Measurements from ENCODE around the gene RAPGEF2. TPM values are rescaled to one million over a fixed set of nuclear protein-coding genes. Genes with fewer than 3 reads are reported as not detected.
"Not testable (repeated sequence)": the region's sequence is repeated elsewhere in the genome, so short reads cannot be mapped to it uniquely, and the experiment has no call there.

The RAPGEF2 gene
- total RNA-seq, 1 donor from 2014 or later, result 63.8 TPM

DNA sequence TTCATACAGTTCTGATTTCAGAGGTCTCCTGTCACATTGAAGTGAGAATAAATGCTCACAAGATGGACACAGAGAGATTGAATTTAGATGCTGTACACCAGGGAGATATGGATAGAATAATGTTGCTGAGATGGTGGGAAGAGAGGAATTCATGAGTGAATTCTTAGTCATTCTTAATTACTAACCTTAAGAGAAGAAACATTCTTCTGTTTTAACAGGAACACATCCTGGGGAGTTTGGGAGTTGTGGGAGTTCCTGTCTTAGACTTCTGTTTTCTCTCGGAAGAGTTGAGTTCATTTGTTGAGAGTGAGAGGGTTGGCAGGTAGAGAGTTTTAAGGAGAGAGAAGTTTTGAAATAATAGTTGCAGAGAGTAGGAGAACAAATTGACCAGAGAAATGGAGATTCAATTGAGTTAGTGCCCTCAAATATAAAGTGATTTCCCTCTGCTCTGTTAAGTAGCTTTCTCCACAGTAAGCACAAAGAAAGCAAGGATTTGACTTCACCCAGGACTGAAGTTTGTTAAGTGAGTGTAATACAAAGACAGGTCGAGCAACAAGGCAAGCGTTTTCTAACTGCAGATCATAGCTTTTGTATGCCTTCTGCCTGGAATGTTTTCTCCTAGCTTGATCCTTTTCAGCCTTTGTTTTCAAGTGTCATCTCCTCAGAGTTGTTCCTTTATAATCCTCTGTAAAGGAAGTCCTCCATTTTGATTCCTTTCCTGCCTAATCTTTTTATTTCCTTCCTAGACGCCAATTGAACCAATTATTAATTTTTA is 205.9 kb downstream of the RAPGEF2 start:
- DNase-seq (ENCODE audit: low read depth in 2 of 2), result peak in 1 of 2 donors; percentile 22

DNA sequence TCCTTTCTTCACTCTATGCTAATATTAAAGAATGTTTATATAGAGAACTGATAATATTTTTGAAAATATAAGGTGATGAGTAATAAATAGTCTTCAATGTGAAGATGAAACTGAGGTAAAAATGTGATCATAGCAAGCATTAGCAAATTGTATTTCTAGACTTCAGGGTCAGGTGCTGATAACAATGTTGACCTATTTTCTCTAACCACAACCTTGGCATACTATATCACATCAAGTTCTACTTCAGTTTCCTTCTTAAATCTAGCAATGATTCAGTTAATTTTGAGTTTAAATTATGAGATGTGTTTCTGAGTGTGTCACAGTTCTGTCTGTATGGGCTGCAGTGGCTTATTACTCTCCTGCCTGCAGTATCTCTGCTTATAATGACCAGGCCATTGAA is 209.4 kb downstream of the RAPGEF2 start:
- DNase-seq (ENCODE audit: low read depth in 2 of 2), result no peak

- DNase-seq (ENCODE audit: low read depth in 2 of 2), result not testable (repeated sequence)
These were observed 213.0 kb downstream of the RAPGEF2 start for GRCh38 chr4:159315879-159316278.

DNA sequence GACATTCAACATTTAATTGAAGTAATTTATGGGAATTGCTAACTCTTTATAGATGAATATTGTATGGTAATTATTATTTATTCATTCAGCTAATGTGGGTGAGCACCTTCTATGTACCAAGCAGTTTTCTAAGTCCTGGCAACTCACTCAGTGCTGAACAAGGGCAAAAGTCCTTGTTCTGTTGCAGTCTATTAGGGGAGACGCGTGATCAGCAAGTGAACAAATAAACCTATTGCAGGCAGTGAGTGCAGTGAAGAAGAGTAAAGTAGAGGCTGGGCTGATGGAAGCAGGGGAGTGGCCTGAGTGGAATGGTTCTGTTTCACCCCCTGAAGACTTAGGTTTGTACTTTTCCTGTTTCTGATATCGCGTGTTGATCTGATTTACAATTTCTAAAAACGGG is 214.3 kb downstream of the RAPGEF2 start:
- no peak for DNase-seq (ENCODE audit: low read depth in 2 of 2)

- no peak for DNase-seq (ENCODE audit: low read depth in 2 of 2)
These were observed 216.1 kb downstream of the RAPGEF2 start for GRCh38 chr4:159319027-159319426.

DNA sequence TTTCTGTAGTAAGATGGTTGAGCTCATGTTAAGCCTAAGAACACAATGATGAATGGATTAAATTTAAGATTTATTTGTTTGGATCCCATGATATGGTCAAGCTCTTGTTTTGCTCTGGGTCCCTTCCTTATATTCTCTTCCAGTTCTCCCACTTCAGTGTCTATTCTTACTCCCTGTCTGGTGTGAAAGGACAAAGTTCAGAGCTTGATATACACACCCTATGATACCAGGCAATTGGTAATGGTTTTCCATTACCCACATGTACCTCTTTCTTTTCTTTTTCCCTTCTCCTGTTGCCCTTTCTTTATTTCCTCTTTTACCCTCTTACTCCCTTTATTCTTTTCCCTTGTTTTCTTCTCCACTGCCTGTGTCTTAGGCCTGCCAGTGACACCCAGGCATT is 223.6 kb downstream of the RAPGEF2 start:
- DNase-seq (ENCODE audit: low read depth in 2 of 2), result no peak

DNA sequence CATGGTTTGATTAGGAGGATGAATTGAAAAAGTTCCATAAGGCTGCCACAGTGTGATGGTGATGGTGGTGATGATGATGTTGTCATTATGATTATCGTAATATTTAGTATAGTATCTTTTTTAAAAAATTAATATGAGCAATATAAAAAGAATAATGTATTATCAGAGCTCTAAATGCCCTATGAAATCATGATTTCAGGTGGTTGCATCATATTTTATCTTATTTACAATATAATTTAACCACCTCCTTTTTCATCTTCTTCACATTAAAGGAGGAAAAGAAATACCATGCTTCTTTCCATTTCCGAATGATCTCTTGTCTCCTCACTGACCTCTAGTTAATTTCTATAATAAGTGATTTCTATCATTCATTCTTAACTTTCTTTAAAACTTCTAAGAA is 225.9 kb downstream of the RAPGEF2 start:
- DNase-seq (ENCODE audit: low read depth in 2 of 2), result no peak

- DNase-seq (ENCODE audit: low read depth in 2 of 2), result no peak
These were observed 231.6 kb downstream of the RAPGEF2 start for GRCh38 chr4:159334461-159334860.

DNA sequence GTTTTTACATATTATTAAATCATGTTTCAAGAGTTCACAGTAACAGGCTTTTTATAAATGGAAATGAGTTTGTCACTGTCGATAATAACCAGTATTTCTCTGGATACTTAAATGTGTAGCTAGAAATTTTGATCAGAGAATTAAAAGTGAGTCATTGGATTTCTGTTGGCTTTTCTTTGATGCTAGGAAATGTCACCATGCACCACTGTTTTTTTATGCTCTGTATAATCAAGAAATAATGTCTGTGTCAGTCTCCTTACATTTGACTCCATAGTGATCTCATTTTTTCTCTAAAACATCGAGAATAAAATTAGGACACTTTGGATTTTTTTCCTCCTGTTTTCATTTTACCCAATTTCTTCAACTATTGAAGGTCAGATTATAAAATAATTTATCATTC is 234.2 kb downstream of the RAPGEF2 start:
- peak in 1 of 2 donors; percentile 19 for DNase-seq (ENCODE audit: low read depth in 2 of 2)

GRCh38 chr4:159341522-159341921 is 238.6 kb downstream of the RAPGEF2 start:
- no peak for DNase-seq (ENCODE audit: low read depth in 2 of 2)

DNA sequence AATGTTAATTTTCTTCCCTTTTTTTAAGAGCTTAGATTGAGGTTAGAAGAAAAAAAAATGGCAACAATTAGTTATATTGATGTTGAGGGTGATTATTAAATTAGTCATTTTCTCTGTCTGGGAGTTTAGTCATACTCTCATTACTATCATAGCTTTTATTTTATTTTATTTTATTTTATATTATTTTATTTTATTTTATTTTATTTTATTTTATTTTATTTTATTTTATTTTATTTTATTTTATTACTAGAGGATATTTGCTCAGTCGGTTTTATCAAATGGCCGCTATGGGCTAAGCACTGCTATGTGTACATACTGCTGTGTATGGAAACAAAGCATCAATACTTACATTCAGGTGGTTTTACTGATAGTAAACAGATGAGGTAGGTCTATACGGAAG is 239.5 kb downstream of the RAPGEF2 start:
- no peak for DNase-seq (ENCODE audit: low read depth in 2 of 2)

GRCh38 chr4:159343116-159343515 is 240.2 kb downstream of the RAPGEF2 start:
- peak in 1 of 2 donors; percentile 30 for DNase-seq (ENCODE audit: low read depth in 2 of 2)

- no peak for DNase-seq (ENCODE audit: low read depth in 2 of 2)
These were observed 242.0 kb downstream of the RAPGEF2 start for GRCh38 chr4:159344877-159345276.

GRCh38 chr4:159346681-159347080 is 243.8 kb downstream of the RAPGEF2 start:
- DNase-seq (ENCODE audit: low read depth in 2 of 2), result no peak

- no peak for DNase-seq (ENCODE audit: low read depth in 2 of 2)
These were observed 244.9 kb downstream of the RAPGEF2 start for GRCh38 chr4:159347813-159348212.

DNA sequence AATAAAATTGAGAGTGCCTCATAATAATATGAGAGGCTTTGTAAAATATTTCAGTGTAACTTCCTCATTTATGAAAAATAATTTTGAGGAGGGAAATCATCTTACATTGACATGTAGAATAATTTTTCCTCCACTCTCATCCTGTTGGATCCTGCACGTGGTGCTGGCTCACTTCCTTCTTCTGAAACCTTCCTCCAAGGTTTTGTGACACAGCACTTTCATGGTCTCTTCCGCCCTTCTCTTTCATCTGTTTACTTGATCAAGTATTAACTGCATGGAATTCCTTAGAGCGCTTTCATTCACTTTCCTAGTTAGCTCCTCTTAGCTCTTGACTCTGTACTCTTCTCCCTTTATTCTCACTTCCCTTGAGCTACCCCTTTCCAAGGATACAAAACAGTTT is 246.5 kb downstream of the RAPGEF2 start:
- peak in 1 of 2 donors; percentile 40 for DNase-seq (ENCODE audit: low read depth in 2 of 2)

GRCh38 chr4:159352609-159353008 is 249.7 kb downstream of the RAPGEF2 start:
- no peak for DNase-seq (ENCODE audit: low read depth in 2 of 2)

- no peak for DNase-seq (ENCODE audit: low read depth in 2 of 2)
These were observed 250.7 kb downstream of the RAPGEF2 start for GRCh38 chr4:159353422-159354116.

DNA sequence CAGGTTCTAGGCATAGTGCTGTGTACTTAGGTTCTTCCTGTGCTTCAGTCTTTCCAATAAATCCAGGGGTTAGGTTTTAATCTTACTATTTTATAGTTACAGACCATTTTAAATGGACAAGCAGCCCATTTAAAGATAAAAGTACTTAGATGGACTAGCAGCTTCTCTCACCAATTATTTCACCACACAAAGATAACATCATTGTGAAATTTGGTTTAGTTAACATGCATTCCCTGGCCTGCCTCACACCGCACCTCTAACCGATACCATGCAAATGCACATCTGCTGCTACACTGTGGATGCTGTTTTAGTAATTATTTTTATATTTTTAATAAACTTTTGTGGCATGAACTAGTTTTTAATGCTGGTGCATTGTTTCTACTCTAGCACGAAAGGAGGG is 252.6 kb downstream of the RAPGEF2 start:
- no peak for DNase-seq (ENCODE audit: low read depth in 2 of 2)

DNA sequence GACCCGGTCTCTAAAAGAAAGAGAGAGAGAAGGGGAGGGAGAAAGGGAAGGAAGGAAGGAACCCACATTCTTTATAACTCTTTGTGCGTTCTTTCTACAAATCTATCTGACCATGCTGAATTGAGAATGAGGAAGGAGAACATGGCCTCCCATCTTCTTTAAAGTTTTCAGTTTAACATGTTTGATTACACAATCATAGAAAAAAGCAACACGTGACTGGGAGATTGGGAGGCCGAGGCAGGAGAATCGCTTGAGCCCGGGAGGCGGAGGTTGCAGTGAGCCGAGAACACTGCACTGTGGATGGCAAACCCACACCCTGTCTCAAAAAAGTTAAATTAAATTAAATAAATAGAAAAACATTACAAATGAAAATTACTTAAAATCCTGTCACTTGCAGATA is 254.5 kb downstream of the RAPGEF2 start:
- no peak for DNase-seq (ENCODE audit: low read depth in 2 of 2)

DNA sequence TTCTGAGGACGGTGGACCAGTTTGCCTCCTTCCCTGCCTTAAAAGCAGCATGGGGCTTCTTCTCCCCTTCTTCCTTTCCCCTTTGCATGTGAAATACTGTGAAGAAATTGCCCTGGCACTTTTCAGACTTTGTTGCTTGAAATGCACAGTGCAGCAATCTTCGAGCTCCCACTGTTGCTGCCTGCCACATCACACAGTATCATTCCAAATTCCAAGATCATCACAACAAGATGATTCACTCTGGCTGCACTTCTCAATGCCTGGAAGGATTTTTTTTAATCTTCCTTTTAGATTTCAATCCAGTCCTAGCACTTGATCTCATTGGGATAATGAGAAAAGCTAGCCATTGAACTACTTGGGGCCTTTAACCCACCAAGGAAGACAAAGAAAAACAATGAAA is 255.3 kb downstream of the RAPGEF2 start:
- peak in 1 of 2 donors; percentile 40 for DNase-seq (ENCODE audit: low read depth in 2 of 2)

- peak in 1 of 2 donors; percentile 51 for DNase-seq (ENCODE audit: low read depth in 2 of 2)
These were observed 257.7 kb downstream of the RAPGEF2 start for GRCh38 chr4:159360549-159360948.

- DNase-seq (ENCODE audit: low read depth in 2 of 2), result no peak
These were observed 260.5 kb downstream of the RAPGEF2 start for GRCh38 chr4:159363361-159363760.

Data from dermis microvascular lymphatic vessel endothelial cell (primary cell).